Measurements from ENCODE around the gene MACIR.

MACIR gene

DNA sequence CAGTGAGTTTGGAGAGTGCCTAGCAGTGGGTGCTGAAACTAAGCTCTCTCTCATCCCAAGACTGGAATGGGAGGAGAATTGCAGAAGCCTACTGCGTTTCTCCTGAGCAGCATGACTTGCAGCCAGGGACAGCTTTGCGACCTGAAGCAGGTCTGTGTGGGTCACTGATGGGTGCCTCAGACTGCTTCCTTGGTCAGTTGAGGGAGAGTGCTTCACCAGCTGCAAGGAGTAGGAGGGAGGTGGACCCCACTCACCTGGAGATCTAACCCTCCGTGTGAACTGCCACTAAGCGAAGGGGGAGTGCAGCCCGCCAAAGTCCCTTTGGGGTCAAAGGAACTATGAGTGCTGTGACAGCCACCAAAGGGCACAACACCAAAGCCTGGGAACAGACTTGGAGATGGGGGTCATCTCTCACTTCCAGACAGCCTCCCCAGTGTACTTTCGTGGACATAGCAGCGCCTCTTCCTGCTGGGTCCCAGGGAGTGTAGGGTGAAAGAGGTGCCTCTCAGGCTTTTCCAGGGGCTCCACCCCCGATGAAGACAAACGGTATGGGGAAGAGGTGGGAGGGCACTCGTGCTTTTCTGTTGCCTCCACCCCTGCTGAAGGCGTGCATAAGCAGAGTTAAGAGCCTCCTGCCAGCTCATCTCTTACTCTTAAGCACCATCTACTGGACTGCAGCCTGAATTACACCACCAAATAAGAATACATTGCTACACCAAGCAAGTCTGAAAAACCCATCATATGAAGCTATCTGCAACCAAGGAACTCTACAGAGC is 34.3 kb upstream of the MACIR start:
- Histone ChIP-seq H3K9ac (ENCODE audit: low read length in 2 of 2) (no peak overlapping the region), H3K4me1 (ENCODE audit: control insufficient read depth, insufficient read depth, low read length) (no peaks in the 10 kb centered on the region), H3K9me3 (ENCODE audit: control insufficient read depth in 2 of 2, low read length in 2 of 2) (no peaks in the 10 kb centered on the region), H3K27me3 (ENCODE audit: control insufficient read depth in 1 of 2, insufficient read depth in 2 of 2, low read length in 2 of 2) (peaks cover 0 to 2% of the 10 kb centered on the region in 2 donors), H3K36me3 (ENCODE audit: control insufficient read depth in 2 of 2, insufficient read depth in 2 of 2, low read length in 2 of 2) (no peaks in the 10 kb centered on the region), H3K4me3 (ENCODE audit: low read length in 2 of 2) (no peak overlapping the region), H3K27ac (ENCODE audit: low read length) (no peak overlapping the region)

DNA sequence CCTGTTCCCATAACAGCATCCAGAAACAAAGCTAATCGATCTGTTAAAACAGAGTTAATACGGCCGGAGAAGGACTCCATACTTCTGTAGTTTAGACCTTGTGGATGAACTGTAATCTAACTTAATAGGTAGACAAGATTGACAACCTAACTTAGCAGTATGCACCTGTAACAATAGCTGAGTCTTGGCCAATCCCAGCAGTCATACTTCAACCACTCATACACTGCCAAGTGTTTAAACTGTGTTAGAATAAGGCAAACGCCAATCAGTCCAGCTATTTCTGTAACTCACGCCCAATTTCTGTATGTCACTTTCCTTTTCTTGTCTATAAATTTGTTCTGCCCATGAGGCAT is 33.7 kb upstream of the MACIR start:
- Histone ChIP-seq H3K4me1 (ENCODE audit: control insufficient read depth, insufficient read depth, low read length) (no peaks in the 10 kb centered on the region), H3K27ac (ENCODE audit: low read length) (no peak overlapping the region), H3K36me3 (ENCODE audit: control insufficient read depth in 2 of 2, insufficient read depth in 2 of 2, low read length in 2 of 2) (no peaks in the 10 kb centered on the region), H3K27me3 (ENCODE audit: control insufficient read depth in 1 of 2, insufficient read depth in 2 of 2, low read length in 2 of 2) (peaks cover 0 to 2% of the 10 kb centered on the region in 2 donors), H3K4me3 (ENCODE audit: low read length in 2 of 2) (no peak overlapping the region), H3K9ac (ENCODE audit: low read length in 2 of 2) (no peak overlapping the region), H3K9me3 (ENCODE audit: control insufficient read depth in 2 of 2, low read length in 2 of 2) (no peaks in the 10 kb centered on the region)

DNA sequence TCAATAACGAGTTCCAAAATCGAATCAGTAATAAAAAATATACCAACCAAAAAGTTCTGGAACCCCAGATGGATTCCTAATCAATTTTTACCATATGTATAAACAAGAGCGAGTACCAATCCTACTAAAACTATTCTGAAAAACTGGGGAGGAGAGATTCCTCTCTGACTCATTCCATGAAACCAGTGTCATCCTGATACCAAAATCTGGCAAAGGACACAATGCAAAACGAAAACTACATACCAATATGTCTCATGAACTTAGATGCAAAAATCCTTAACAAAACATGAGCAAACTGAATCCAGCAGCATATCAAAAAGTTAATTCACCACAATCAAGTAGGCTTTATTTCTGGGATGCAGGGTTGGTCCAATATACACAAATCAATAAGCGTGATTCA is 30.5 kb upstream of the MACIR start:
- H3K36me3 ChIP-seq (ENCODE audit: control insufficient read depth in 2 of 2, insufficient read depth in 2 of 2, low read length in 2 of 2) = no peaks in the 10 kb centered on the region
- H3K27ac ChIP-seq (ENCODE audit: low read length) = no peak overlapping the region
- no peak overlapping the region for H3K4me3 ChIP-seq (ENCODE audit: low read length in 2 of 2)
- H3K9me3 ChIP-seq (ENCODE audit: control insufficient read depth in 2 of 2, low read length in 2 of 2) = no peaks in the 10 kb centered on the region
- no peak overlapping the region for H3K9ac ChIP-seq (ENCODE audit: low read length in 2 of 2)
- H3K27me3 ChIP-seq (ENCODE audit: control insufficient read depth in 1 of 2, insufficient read depth in 2 of 2, low read length in 2 of 2) = peaks cover 0 to 2% of the 10 kb centered on the region in 2 donors
- no peaks in the 10 kb centered on the region for H3K4me1 ChIP-seq (ENCODE audit: control insufficient read depth, insufficient read depth, low read length)

DNA sequence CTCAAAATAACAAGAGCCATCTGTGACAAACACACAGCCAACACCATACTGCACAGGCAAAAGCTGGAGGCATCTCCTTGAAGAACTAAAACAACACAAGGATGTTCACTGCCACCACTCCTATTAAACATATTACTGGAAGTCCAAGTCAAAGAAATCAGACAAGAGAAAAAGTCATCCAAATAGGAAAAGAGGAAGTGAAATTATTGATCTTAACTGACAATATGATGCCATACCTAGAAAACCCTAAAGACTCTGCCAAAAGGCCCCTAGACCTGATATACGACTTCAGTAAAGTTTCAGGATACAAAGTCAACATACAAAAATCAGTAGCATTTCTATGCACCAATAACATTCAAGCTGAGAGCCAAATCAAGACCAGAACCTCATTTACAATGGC is 30.0 kb upstream of the MACIR start:
- H3K9me3 ChIP-seq (ENCODE audit: control insufficient read depth in 2 of 2, low read length in 2 of 2) = no peaks in the 10 kb centered on the region
- no peak overlapping the region for H3K9ac ChIP-seq (ENCODE audit: low read length in 2 of 2)
- no peaks in the 10 kb centered on the region for H3K27me3 ChIP-seq (ENCODE audit: control insufficient read depth in 1 of 2, insufficient read depth in 2 of 2, low read length in 2 of 2)
- H3K27ac ChIP-seq (ENCODE audit: low read length) = no peak overlapping the region
- no peaks in the 10 kb centered on the region for H3K36me3 ChIP-seq (ENCODE audit: control insufficient read depth in 2 of 2, insufficient read depth in 2 of 2, low read length in 2 of 2)
- no peak overlapping the region for H3K4me3 ChIP-seq (ENCODE audit: low read length in 2 of 2)
- H3K4me1 ChIP-seq (ENCODE audit: control insufficient read depth, insufficient read depth, low read length) = no peaks in the 10 kb centered on the region

- Histone ChIP-seq H3K4me1 (ENCODE audit: control insufficient read depth, insufficient read depth, low read length) (no peaks in the 10 kb centered on the region), H3K9ac (ENCODE audit: low read length in 2 of 2) (no peak overlapping the region), H3K9me3 (ENCODE audit: control insufficient read depth in 2 of 2, low read length in 2 of 2) (no peaks in the 10 kb centered on the region), H3K36me3 (ENCODE audit: control insufficient read depth in 2 of 2, insufficient read depth in 2 of 2, low read length in 2 of 2) (no peaks in the 10 kb centered on the region), H3K27ac (ENCODE audit: low read length) (no peak overlapping the region), H3K27me3 (ENCODE audit: control insufficient read depth in 1 of 2, insufficient read depth in 2 of 2, low read length in 2 of 2) (no peaks in the 10 kb centered on the region), H3K4me3 (ENCODE audit: low read length in 2 of 2) (no peak overlapping the region)
Measured at GRCh38 chr5:103232393-103232999, 26.1 kb upstream of the MACIR start.

DNA sequence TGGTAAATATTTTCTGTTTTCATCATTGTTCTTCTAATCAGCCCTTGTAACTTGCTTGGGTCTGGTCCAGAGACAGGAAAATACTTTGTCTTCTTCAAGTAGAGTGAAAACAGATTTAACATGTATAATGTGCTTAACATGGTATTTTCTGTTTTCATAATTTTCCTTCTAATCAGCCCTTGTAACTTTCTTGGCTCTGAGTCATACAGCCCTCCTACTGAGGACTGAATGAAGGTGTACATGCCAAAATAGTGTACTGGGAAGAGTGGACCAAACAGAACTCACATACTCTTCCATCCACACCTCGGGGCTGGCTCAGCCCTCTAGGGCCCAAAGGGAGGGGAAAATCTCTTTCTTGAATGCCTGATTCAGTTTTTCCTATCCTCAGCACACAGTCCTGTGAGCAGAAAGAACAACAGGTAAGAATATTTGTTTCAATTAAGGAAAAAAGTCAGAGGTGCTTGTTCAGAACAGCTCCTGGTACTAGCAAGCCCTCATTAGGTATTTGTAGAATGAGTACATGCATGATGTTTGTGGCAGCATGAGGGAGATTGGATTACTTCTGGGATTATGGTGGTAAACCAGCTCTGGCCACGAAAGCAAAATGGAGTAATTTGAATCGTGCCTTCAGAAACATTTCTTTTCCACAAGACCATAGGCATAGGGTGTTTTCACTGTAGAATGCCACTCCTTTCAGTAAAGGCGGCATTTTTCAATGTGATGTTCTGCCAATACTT is 24.2 kb upstream of the MACIR start:
- no peak overlapping the region for H3K4me3 ChIP-seq (ENCODE audit: low read length in 2 of 2)
- H3K36me3 ChIP-seq (ENCODE audit: control insufficient read depth in 2 of 2, insufficient read depth in 2 of 2, low read length in 2 of 2) = no peaks in the 10 kb centered on the region
- no peaks in the 10 kb centered on the region for H3K27me3 ChIP-seq (ENCODE audit: control insufficient read depth in 1 of 2, insufficient read depth in 2 of 2, low read length in 2 of 2)
- H3K27ac ChIP-seq (ENCODE audit: low read length) = no peak overlapping the region
- no peak overlapping the region for H3K9ac ChIP-seq (ENCODE audit: low read length in 2 of 2)
- no peaks in the 10 kb centered on the region for H3K4me1 ChIP-seq (ENCODE audit: control insufficient read depth, insufficient read depth, low read length)
- no peaks in the 10 kb centered on the region for H3K9me3 ChIP-seq (ENCODE audit: control insufficient read depth in 2 of 2, low read length in 2 of 2)

GRCh38 chr5:103235891-103236290 is 22.7 kb upstream of the MACIR start:
- Histone ChIP-seq H3K9me3 (ENCODE audit: control insufficient read depth in 2 of 2, low read length in 2 of 2) (no peaks in the 10 kb centered on the region), H3K9ac (ENCODE audit: low read length in 2 of 2) (no peak overlapping the region), H3K27me3 (ENCODE audit: control insufficient read depth in 1 of 2, insufficient read depth in 2 of 2, low read length in 2 of 2) (no peaks in the 10 kb centered on the region), H3K4me1 (ENCODE audit: control insufficient read depth, insufficient read depth, low read length) (no peaks in the 10 kb centered on the region), H3K36me3 (ENCODE audit: control insufficient read depth in 2 of 2, insufficient read depth in 2 of 2, low read length in 2 of 2) (no peaks in the 10 kb centered on the region), H3K27ac (ENCODE audit: low read length) (no peak overlapping the region), H3K4me3 (ENCODE audit: low read length in 2 of 2) (no peak overlapping the region)

GRCh38 chr5:103237778-103238177 is 20.8 kb upstream of the MACIR start:
- Histone ChIP-seq H3K27me3 (ENCODE audit: control insufficient read depth in 1 of 2, insufficient read depth in 2 of 2, low read length in 2 of 2) (no peaks in the 10 kb centered on the region), H3K36me3 (ENCODE audit: control insufficient read depth in 2 of 2, insufficient read depth in 2 of 2, low read length in 2 of 2) (no peaks in the 10 kb centered on the region), H3K9ac (ENCODE audit: low read length in 2 of 2) (no peak overlapping the region), H3K4me3 (ENCODE audit: low read length in 2 of 2) (no peak overlapping the region), H3K9me3 (ENCODE audit: control insufficient read depth in 2 of 2, low read length in 2 of 2) (no peaks in the 10 kb centered on the region), H3K4me1 (ENCODE audit: control insufficient read depth, insufficient read depth, low read length) (no peaks in the 10 kb centered on the region), H3K27ac (ENCODE audit: low read length) (no peak overlapping the region)

- no peaks in the 10 kb centered on the region for H3K9me3 ChIP-seq (ENCODE audit: control insufficient read depth in 2 of 2, low read length in 2 of 2)
- no peak overlapping the region for H3K4me3 ChIP-seq (ENCODE audit: low read length in 2 of 2)
- H3K27ac ChIP-seq (ENCODE audit: low read length) = no peak overlapping the region
- no peaks in the 10 kb centered on the region for H3K36me3 ChIP-seq (ENCODE audit: control insufficient read depth in 2 of 2, insufficient read depth in 2 of 2, low read length in 2 of 2)
- H3K4me1 ChIP-seq (ENCODE audit: control insufficient read depth, insufficient read depth, low read length) = no peaks in the 10 kb centered on the region
- no peak overlapping the region for H3K9ac ChIP-seq (ENCODE audit: low read length in 2 of 2)
- no peaks in the 10 kb centered on the region for H3K27me3 ChIP-seq (ENCODE audit: control insufficient read depth in 1 of 2, insufficient read depth in 2 of 2, low read length in 2 of 2)
Measured at GRCh38 chr5:103243665-103244064, 14.9 kb upstream of the MACIR start.

DNA sequence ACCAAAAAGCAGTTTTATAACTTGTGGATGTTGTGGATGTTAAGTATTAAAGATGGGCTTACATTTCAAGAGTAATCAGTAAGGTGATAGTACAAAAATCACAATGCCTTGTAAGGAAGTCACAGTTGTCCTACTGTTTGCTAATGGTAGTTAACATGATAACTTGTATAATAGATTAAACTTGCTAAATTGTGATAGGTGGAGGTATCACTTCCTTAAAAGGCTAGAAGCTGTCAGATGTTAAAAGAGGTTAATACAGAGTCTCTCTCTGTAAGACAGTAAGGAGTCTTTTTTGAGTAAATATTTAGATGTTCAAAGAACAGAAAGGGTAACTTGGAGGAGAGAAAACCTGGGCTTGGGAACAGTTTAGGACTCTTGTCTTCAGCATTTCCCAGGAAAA is 14.2 kb upstream of the MACIR start:
- no peaks in the 10 kb centered on the region for H3K9me3 ChIP-seq (ENCODE audit: control insufficient read depth in 2 of 2, low read length in 2 of 2)
- H3K27me3 ChIP-seq (ENCODE audit: control insufficient read depth in 1 of 2, insufficient read depth in 2 of 2, low read length in 2 of 2) = no peaks in the 10 kb centered on the region
- H3K27ac ChIP-seq (ENCODE audit: low read length) = no peak overlapping the region

GRCh38 chr5:103245761-103246160 is 12.8 kb upstream of the MACIR start:
- Histone ChIP-seq H3K9me3 (ENCODE audit: control insufficient read depth in 2 of 2, low read length in 2 of 2) (no peaks in the 10 kb centered on the region), H3K36me3 (ENCODE audit: control insufficient read depth in 2 of 2, insufficient read depth in 2 of 2, low read length in 2 of 2) (no peaks in the 10 kb centered on the region), H3K4me1 (ENCODE audit: control insufficient read depth, insufficient read depth, low read length) (no peaks in the 10 kb centered on the region), H3K4me3 (ENCODE audit: low read length in 2 of 2) (no peak overlapping the region), H3K27ac (ENCODE audit: low read length) (no peak overlapping the region), H3K27me3 (ENCODE audit: control insufficient read depth in 1 of 2, insufficient read depth in 2 of 2, low read length in 2 of 2) (no peaks in the 10 kb centered on the region), H3K9ac (ENCODE audit: low read length in 2 of 2) (no peak overlapping the region)

More for the DNA sequence above, 14.2 kb upstream of the MACIR start:
- Histone ChIP-seq H3K4me3 (ENCODE audit: low read length in 2 of 2) (no peak overlapping the region), H3K9ac (ENCODE audit: low read length in 2 of 2) (no peak overlapping the region), H3K4me1 (ENCODE audit: control insufficient read depth, insufficient read depth, low read length) (no peaks in the 10 kb centered on the region), H3K36me3 (ENCODE audit: control insufficient read depth in 2 of 2, insufficient read depth in 2 of 2, low read length in 2 of 2) (no peaks in the 10 kb centered on the region)

Data from stomach smooth muscle (tissue), 2 donors.